RWPE1 (cell line): Measurements from ENCODE around the gene NEK10.

ENCODE experiments used
- CTCF ChIA-PET: fragments of 350-600 bp; sonication (Branson Sonifier 250); formaldehyde crosslinking; extraction: SDS; loops from one replicate; lab custom pipeline; 2021; lab: Yijun Ruan, JAX
- POLR2A ChIA-PET: fragments of 400-600 bp; formaldehyde crosslinking; extraction: SDS; loops from one replicate; lab custom pipeline; 2020; ENCODE audit warnings: antibody characterized with exemption; ENCODE audit not compliant: low non-redundant PET; lab: Yijun Ruan, JAX
- DNase-seq: peaks from one replicate; pipeline ENCODE4 v3.0.0; 2012; ENCODE audit warnings: low spot score
- H3K27ac ChIP-seq: fragments of 450-650 bp; 2 replicates; pipeline ENCODE4 v1.5.1; 2017
- CTCF ChIP-seq: fragments of 450-650 bp; conservative IDR thresholded peaks from 2 replicates; pipeline ENCODE4 v1.5.1; 2017; ENCODE audit warnings: low read depth, mild to moderate bottlenecking

Gene NEK10

GRCh38 chr3:27060336-27060735, 308.8 kb downstream of the NEK10 start:
- TF ChIP-seq CTCF: no peak
- DNase-seq: no peak
- CTCF ChIA-PET: interaction anchor here (0.7 kb wide), 1 partner anchor 10 kb away, joined by 6 read pairs; no protein-coding TSS in a partner anchor

More at GRCh38 chr3:27060336-27060735, 308.8 kb downstream of the NEK10 start:
- no peak overlapping the region for H3K27ac ChIP-seq
- POLR2A ChIA-PET: no interaction called here
